NOMO-1 treated with dmso at 0.1 percent for 144 hours (cell line): Measurements from ENCODE around the gene NTM.

Source experiments
- DNase-seq: peaks from one replicate; lab custom pipeline; 2025; ENCODE audit not compliant: unreplicated experiment; lab: John Stamatoyannopoulos, UW

NTM gene

DNA sequence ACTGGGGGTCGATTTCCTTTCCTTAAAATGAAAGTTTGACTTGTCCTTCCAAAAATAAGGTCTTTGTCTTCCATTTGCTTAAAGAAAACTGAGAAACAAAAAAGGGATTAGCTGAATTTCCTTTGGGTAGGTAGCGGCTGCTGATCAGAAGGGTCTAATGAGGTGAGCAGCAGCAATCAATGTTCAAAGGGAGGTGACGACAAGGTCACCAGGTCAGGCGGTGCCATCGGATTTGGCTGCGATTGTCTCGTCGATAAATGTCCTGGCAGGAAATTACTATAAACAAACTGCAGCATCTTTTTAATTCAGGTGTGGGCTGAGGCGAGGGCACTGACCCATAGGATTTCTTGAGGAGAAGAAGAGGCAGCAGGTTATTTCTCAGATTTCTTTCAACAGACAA, 480.1 kb downstream of the NTM start:
- DNase-seq = no peak

DNA sequence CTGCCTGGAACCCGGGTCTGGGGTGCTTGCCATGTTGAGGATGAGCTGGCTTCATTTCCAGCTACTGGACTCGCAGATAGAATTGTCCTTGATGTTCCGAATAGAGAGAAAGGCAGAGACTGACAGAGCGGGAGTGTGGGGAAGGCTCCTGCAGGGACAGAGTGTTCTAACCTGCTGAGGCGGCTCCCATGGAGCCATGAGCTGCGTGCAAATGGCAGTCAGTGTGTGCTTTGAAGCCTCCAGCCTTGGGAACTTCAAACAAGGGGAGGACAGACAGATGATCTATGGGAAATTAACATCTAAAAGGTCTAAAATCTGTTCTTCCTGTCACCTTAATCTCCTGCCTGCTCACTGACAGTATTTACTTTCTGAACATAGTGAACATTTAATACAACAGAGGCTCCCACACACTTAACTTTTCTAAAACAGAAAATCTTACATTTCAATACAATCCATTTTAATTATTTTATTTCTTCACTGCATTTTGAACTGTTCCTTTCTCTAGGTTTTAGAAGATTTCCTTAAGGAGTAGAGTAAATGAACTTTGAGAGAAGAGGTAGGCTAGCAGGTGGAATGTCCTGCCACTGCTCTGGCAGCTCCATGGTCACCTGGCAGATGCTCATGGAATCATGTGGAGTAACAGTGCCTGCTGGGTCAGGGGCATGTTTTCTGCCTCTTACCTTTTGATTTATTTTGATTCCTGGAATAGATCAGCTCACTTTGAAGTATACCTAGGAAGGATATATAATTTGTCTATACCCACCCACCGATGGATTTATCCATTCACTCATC, 481.7 kb downstream of the NTM start:
- no peak for DNase-seq

DNA sequence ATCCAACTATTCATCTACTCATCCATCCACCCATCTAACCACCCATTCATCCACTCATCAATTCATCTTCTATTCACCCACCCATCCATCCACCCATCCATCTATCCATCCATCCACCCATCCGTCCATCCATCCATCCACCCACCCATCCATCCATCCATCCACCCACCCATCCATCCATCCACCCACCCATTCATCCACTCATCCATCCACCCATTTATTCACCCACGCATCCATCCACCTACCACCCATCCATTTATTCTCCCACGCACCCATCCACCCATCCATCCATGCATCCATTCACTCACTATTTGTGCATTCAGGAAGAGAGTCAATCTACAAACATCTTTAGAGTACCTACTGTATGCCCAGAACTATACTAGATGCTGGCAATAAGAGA, 482.3 kb downstream of the NTM start:
- no peak for DNase-seq

DNA sequence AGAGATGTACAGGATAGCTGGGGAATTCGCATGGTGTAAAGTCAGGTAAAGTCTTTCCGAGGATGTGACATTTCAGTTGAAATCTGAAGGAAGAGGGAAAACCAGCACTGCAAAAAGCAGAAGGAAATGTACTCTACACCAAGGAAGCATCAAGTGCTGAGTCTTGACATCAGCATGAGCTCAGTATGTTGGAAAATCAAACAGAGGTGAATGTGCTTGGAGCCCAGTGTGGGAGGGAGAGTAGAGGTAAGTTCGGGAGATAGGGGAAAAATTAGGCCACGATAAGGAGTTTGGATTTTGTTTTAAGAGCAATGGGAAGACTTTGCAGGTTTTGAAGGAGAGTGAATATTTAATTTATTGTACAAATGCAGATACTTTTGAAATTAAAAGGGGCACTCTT, 484.0 kb downstream of the NTM start:
- no peak for DNase-seq

DNA sequence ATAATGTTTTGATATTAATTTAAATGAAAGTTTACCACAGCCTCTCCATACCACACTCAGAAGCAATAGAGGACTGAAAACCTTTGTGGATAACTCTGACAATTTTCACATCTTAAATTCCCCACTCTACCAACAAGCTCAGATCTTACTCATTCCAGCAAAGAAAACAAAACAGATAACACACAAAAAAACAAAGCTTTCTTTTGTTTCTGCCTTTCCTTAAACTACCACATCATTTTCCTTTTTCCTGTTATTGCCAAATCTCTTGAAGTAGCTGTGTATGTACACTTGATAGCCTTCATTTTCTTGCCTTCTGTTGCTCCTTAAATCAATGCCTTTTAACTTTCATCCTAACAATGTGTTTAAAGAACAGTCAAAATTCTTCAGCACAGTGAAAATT, 484.9 kb downstream of the NTM start:
- no peak for DNase-seq

DNA sequence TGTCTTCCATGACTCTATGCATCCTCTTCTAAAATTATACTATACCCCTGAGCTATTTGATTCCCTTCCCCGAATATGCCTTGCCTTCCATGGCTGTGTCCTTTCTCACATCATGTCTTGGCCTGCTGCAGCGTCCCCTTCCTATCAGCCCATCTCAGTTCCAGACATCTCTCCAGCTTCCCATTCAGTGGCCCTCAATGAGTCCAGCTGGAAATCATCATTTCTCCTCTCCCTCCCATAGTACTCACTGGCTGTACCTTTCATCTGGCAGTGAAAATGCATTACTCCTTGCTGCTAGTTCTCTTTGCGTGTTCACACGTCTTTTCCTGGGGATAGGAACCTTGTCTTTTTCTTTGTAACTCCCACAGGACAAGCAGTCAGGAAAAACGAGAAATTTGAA, 486.8 kb downstream of the NTM start:
- DNase-seq = no peak

DNA sequence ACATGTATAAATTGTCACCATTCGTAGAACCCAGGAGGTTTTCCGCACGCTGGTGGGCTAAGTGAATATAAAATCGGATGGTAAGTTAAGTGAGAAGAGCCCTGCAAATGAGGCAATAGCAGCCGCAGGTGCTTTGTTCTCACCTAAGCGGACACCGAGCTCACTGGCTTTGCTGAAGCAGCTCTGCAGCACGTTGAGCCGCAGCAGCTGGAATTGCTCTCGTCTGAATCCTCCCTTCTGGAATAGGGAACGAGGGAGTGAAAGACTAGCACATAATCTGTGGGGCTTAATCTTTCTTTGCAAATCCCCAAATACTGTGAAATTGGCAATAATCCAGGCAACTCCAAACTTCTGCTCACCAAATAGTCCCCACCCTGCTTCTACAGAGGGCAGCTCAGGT, 488.1 kb downstream of the NTM start:
- no peak for DNase-seq

DNA sequence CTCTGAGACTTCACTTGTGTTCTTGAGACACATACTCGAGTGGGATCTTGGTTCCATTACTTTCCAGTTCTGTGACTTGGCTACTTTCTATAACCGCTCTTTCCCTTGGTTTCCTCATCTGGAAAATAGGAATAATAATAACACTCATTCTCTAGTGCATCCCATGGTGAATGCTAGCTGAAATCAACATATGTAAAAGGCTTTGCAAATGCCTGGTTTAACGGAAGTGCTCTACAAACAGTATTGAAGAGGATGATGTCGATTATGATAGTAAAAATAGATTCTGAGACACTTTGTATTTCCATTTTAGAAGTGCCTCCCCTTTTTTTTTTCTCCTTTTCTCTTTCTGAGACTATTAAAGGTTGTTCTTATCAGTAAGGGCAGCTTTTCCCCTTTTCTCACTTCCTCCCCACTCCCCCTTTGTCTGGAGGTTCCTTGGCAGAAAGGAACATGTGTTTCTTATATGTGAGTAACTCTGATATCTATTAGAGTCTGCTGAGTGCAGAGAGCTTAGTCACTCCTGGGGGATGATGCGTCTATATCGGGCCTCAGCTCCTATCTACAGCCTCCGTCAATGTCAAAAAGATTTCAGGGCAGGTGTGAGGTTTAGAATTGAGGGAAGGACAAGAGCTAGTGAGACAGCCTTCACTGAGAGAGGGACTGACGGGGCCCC, 489.3 kb downstream of the NTM start:
- no peak for DNase-seq

DNA sequence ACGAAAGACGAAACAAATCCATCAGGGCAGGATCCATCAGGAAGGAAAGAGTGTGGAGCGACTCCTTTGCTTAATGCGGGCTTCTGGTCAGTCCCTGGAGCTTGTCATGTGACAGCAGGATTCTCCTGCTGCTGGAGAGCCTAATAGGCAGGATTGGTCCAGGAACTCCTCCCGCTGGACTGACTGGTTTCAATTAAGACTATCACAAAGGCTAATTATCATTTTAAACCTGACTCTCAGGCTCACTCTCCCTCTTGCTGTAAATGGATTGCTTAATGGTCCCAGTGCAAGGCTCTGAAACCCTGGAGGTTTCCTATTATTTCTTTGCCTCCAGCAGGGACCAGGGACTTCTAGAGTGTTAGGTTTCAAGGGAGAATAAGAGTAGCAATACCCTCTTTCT, 493.8 kb downstream of the NTM start:
- no peak for DNase-seq

DNA sequence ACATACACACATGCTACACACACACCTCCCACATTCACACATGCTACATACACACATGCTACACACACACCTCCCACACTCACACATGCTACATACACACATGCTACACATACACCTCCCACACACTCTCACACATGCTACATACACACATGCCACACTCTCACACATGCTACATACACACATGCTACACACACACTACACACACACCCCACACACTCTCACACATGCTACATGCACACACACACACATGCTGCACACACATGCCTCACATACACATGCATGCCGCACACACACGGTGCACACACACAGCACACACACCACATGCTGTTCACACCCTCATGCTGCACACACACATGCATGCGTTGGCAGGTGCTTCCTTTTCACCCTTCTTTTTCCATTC, 495.4 kb downstream of the NTM start:
- DNase-seq = no peak

DNA sequence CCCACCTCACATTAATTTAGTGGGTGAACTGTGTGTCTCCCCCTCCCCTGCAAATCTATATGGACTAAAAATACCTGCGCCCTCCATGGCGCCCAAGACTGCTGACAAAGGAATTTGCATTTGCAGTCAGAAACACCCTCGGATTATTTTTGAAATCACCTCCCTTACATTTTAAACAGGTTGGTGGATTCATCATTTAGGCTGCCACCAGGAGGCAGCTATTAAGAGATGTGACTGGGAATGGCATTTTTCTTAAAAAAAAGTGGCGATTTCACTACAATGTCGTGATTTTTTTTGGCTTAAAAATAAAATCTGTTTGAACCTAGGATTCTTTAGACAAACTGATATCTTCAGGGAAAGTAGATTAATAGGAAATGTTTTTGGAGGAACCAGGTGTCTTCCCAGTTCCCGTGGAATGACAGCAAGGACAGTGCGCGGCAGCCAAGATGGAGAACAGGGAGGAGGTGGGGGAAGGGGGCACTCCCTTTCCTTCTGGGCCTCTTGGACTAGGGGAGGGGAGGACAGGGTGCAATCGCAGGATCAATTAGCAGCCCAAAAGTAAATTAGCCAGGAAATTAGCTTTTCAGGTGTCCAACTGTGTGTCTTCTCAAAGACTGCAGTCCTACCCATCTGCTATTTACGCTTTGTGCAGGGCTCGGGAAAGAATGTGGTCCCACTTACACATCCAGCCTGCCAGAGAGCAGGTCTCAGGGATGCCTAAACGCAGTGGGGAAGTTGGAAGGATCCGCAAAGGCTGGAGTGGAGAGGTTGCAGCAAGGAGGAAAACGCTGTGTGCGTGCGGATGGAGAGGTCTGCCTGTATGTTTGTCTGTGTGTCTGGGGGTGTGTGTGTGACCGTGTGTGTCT, 496.4 kb downstream of the NTM start:
- DNase-seq = no peak

DNA sequence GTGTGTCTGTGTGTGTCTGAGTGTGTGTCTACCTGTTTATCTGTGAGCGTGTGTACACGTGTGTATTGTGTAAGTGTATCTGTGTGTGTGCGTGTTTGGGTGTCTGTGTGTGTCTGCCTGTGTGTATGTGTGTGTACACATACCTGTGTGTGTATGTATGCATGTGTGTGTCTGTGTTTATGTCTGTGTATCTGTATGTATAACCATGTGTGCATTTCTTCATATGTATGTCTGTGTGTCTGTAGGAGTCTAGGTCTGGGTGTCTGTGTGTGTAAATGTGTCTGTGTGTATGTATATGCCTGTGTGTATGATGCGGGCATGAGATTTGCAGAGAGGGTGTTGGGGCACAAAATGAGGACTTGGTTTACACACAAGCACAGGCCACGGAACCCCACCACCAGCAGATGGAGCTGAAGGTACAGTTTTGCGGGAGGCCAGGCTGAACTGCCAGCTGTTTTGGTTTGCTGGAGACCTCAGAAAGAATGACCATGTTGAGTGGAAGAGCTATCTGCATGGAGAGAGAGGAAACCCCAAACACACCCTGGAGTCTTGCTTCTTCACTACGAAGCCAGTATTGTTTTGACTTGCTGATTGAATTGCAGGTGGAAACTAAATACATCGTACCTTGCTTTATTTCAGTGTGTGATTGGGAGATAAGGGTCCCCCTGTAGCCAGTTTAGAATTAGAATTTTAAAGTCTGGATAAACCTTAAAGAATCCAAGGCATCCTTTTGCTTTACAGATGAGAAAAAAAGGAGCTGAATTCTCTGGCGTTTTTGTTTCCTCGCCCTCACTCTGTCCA, 497.2 kb downstream of the NTM start:
- DNase-seq = peak; percentile 47

DNA sequence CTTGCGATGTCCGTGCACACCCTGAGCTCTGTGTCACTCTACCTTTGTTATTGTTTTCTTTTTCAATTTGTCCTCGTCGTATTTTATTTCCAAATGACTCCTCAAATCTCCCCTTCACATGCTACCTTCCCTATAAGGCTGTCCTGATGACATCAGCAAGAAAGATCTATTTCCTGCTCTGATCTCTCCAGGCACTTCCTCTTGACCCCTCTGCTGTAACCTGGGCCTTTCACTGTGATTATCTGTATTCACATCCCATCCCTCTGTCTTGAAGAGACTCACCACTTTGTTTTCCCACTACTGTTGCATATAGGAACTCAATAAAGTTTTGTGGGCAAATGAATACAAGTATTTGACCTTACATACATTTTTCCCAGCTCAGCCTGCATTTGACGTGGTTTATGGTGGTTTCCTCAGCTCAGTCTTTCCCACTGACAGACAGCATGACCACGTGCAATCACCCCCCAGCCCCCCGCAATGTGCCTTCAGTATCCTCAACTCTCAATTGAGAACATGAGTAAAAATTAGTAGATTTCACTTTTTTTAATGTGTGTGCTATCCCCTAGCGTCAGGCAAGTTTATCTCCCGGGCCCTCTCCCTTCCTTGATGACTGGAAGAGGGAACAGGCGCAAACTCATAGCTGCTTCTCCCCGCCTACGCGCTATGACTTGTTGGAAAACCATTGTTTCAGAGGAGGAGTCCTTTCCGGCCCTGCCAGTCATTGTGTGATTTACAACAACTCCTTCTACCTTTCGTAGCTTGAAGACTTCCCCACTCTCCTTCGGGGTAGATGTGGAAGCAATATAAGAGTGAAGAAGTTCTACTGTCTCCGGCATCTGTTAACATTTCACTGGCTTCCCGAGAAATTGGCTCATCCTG, 498.5 kb downstream of the NTM start:
- peak; percentile 9 for DNase-seq

DNA sequence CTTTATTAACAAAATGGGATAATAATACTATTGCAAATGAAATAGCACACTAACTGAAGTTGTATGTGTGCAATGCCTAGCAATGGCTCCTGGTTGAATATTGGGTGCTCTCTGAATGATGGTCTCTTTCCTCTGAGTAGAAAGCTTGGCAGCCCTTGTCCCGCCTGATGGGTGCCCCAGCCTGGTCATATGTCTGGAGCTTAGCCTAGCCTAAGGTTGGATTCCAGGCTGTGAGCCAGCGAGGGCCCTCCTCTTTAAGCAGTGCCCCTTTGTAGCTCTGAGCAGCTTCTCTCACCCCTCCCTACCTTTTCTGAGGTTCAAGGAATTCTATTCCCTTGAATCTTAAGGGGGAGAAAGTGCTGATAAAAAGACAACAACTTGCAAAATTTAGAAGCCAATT, 499.9 kb downstream of the NTM start:
- DNase-seq = no peak

DNA sequence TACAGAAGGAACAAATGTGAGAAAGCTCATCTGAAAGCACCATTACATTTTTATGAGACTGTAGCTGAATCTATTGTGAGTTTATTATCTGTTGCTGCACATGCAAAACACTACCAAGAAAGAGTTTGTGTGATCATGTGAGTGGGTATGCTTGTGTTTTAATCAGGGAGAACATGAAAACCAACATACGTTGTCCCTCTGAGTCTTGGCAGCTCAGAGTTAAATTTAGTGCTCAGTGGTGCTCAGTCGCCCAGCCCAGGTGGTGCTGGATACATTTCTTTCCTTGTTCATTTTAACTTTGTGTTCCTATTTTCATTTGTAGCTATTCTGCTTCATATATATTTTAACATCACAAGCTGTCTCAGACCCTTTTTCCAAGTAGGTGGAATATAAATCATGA, 500.6 kb downstream of the NTM start:
- DNase-seq = no peak

DNA sequence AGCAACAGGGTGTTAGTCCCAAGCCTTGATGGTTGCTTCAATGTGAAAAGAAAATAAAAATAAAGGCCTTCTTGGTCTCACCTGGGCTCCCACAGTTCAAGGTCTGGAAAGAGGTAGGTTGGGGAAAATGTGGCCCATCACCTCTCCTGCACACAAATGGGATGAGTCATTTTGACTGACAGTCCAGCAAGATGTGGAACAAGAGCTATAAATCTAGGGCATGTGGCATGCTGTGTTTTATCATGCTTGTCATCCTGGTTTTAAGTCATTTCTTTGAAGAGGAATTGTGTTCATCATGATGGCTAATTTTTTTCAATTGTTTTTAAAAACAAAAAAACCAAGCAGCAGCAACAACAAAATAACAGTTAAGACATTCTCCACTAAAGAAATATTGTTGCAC, 503.7 kb downstream of the NTM start:
- DNase-seq = no peak

DNA sequence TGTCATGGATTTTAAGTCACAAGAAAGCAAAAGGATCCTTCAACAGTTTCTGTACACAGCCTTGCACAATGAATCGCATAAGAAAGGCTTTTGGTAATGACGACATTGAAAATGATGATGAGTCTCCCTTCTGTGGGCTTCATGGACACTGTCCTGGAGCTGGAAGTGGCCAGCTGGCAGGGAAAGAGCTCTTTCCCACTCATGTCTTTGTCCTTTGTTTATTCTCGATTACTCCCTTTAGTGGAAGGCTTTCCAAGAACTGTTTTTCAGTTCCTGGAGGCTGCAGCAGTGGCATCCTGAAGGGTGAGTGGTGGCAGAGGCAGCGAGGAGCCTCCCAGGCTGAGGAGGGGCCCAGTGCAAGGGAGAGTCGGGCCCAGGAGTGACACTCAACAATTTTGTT, 505.2 kb downstream of the NTM start:
- DNase-seq = no peak

DNA sequence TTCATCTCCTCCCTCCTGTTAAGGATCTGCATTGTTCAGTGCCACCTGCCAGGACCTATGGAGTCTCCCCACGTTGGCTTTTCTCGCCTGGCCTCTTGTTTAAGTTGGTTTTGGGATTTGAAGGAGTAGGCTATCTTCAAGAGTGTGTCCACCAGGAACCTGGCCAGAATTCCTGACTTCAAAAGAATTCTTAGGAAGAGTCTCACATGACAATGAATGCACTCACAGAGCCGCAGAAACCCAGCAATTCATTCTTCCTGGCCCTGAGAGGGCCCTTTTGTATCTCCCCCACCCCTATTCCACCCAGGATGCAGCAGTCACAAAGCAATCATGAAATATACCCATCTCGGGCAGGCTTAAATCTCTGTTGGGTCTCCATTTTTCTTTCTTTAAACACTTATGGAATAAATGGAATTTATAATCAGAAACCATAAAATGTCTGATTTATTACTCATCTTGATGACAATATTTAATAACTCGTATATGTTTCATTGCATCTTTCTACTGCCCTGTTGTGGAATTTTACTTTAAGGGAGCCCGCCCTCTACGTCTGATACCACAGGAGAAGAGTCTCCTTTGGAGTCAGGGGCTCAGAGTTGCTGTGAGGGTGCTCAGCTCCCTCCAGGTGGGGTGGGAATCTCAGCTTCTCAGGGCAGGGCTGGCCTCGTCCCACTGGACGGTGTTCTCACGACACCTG, 507.0 kb downstream of the NTM start:
- DNase-seq = no peak

DNA sequence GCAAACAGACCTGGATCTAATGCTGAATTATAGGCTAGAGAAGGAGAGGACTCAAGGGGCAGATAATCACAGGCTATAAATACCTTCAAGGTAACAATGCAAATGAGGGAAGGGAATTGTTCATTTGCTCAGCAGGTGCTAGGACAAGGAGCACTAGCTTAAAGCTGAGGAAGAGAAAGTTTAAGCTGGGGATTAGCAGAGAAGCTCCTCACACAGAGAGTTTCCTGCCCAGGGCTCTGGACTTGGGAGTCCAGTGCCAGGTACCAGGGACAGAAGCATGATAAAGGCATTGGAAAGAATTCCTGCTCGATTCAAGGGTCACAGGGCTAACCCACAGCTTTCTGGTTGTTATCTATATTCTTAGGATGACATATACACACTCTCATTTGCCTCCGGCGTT, 509.9 kb downstream of the NTM start:
- no peak for DNase-seq

DNA sequence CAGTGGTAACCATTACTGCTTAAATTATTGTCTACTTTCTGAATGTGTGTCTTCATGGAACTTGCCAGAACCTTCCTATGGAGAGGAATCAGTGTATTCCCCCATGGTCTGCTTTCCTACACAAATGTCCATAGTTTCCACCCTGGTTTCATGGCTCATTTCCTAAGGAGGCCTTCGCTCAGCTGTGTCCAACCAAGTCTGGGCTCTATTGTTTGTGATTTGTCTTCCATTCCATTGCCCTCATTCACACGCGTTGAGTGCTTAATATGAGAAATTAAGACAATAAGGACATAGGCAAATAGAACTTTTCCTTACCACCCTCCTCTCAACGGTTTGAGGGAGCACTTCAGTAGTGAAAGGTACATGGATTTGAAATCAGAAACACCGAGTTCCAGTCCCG, 510.6 kb downstream of the NTM start:
- no peak for DNase-seq
